ENCODE results near the gene LIMD2. TPM values are rescaled to one million over a fixed set of nuclear protein-coding genes. Genes with fewer than 3 reads are reported as not detected.

The LIMD2 gene
- total RNA-seq, 1 experiment from 2014 or later = 93.5 TPM

DNA sequence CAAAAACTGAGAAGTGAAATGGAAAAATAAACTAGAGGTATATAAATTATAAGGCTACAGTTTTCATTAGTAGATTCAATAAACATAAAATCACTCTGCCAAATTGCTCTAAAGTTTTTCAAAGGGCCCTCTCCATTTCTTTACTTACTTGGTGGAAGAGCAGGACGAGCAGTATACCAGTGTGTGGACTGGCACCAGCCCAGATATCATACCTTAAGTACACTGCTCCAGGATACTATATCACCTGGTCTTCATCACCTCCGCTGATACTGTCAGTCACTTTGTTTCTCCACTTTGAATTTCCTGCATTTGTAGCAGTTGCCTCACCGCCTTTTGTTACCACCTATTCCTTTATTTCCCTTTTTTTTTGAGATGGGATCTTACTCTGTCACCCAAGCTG, 40.1 kb downstream of the LIMD2 start:
- H3K23me2 ChIP-seq (ENCODE audit: insufficient read length, low read depth, low read length, poor library complexity, severe bottlenecking) = no peaks in the 10 kb centered on the region
- H3K18ac ChIP-seq (ENCODE audit: insufficient read length, low read depth, low read length) = no peak overlapping the region
- H3K4ac ChIP-seq (ENCODE audit: low read depth, low read length) = no peak overlapping the region
- DNase-seq = no peak
- no peak overlapping the region for H3K14ac ChIP-seq (ENCODE audit: insufficient read depth, low read length)
- Mint-ChIP-seq H3K9me3 (no peaks in the 10 kb centered on the region), H3K4me1 (no peaks in the 10 kb centered on the region), H3K36me3 (ENCODE audit: insufficient read depth in 1 of 3, low read depth in 3 of 3) (peaks cover 0 to 22% (median 16%) of the 10 kb centered on the region in 3 experiments), H3K27ac (no peak overlapping the region; a peak in 1 of 7 replicates), H3K4me3 (no peak overlapping the region), H3K27me3 (ENCODE audit: low read depth) (peaks cover 2% of the 10 kb centered on the region; the same call in 1 of the 2 replicates)
- no peak overlapping the region for H2AK5ac ChIP-seq (ENCODE audit: insufficient read length, low read length)
- H2BK15ac ChIP-seq (ENCODE audit: low read depth, low read length) = no peak overlapping the region
- H3T11ph ChIP-seq (ENCODE audit: low read length) = no peak overlapping the region
- H3K27ac ChIP-seq (ENCODE audit: insufficient read length, low read depth, low read length) = no peak overlapping the region
- no peak overlapping the region for H2BK20ac ChIP-seq (ENCODE audit: low read depth, low read length, poor library complexity, severe bottlenecking)
- H2AFZ ChIP-seq (ENCODE audit: low read length) = no peak overlapping the region
- no peaks in the 10 kb centered on the region for H3K79me2 ChIP-seq (ENCODE audit: insufficient read depth, low read length)
- H3K27me3 ChIP-seq (ENCODE audit: insufficient read depth, low read length) = no peaks in the 10 kb centered on the region
- no peak overlapping the region for H3K23ac ChIP-seq (ENCODE audit: insufficient read length, low read depth, low read length)
- H3K9ac ChIP-seq (ENCODE audit: extremely low read depth, insufficient read length, low read length) = no peak overlapping the region
- no peaks in the 10 kb centered on the region for H3K9me3 ChIP-seq (ENCODE audit: control insufficient read depth, low read depth, low read length)
- no peaks in the 10 kb centered on the region for H3K79me1 ChIP-seq (ENCODE audit: insufficient read depth, low read depth, low read length, poor library complexity, severe bottlenecking)
- no peak for TF ChIP-seq CTCF (conservative IDR thresholded peaks at IDR 0.05)
- H2BK12ac ChIP-seq (ENCODE audit: insufficient read length, low read depth, low read length) = no peak overlapping the region
- H3K4me1 ChIP-seq (ENCODE audit: insufficient read depth, low read length) = no peaks in the 10 kb centered on the region
- no CpG with 5 or more reads among the region's 3 CpGs for WGBS (ENCODE audit: extremely low coverage, insufficient read length, low lambda C conversion rate)
- H3K4me2 ChIP-seq (ENCODE audit: insufficient read depth, insufficient read length, low read length) = no peak overlapping the region
- H4K8ac ChIP-seq (replicated peaks; ENCODE audit: insufficient read length, low read depth, low read length) = no peak overlapping the region
- H2BK120ac ChIP-seq (ENCODE audit: low read depth, low read length, poor library complexity, severe bottlenecking) = no peak overlapping the region
- H3K56ac ChIP-seq (ENCODE audit: insufficient read length, low read depth, low read length) = no peak overlapping the region
- H4K91ac ChIP-seq (ENCODE audit: insufficient read length, low read depth, low read length) = no peak overlapping the region
- H2BK5ac ChIP-seq (ENCODE audit: insufficient read length, low read length) = no peak overlapping the region
- no peaks in the 10 kb centered on the region for H4K20me1 ChIP-seq (ENCODE audit: control insufficient read depth, insufficient read depth, insufficient read length)
- no peak overlapping the region for H4K5ac ChIP-seq (ENCODE audit: insufficient read length, low read depth, low read length)
